MCF 10A (cell line): ENCODE data around the gene BACH2. TPM values are rescaled to one million over a fixed set of nuclear protein-coding genes. Genes with fewer than 3 reads are reported as not detected.

Experiments
- BruUV-seq: library from RNA; stranded (reverse); fragments of 400-500 nt; replicated peaks from 2 replicates; lab custom pipeline; 2021; lab: Mats Ljungman, UMichigan
- CTCF ChIA-PET: fragments of 300-600 bp; sonication (Branson Sonifier 250); formaldehyde crosslinking; extraction: SDS; loops from one replicate; lab custom pipeline; 2021; ENCODE audit warnings: antibody characterized with exemption, inconsistent platforms; lab: Yijun Ruan, JAX
- POLR2A ChIA-PET: fragments of 300-600, 350-650 bp; sonication (Branson Sonifier 250); formaldehyde crosslinking; extraction: SDS; loops from one replicate; lab custom pipeline; 2020; ENCODE audit warnings: antibody characterized with exemption, inconsistent platforms; lab: Yijun Ruan, JAX
- DNase-seq: peaks from one replicate; pipeline ENCODE4 v3.0.0-alpha.2; 2018; ENCODE audit not compliant: unreplicated experiment
- H3K27ac Mint-ChIP-seq: one replicate; pipeline ENCODE4 v1.8.0; 2022; ENCODE audit warnings: mild to moderate bottlenecking, low read depth, mixed read lengths; ENCODE audit not compliant: unreplicated experiment
- H3K27me3 Mint-ChIP-seq: one replicate; pipeline ENCODE4 v1.8.0; 2022; ENCODE audit warnings: mixed read lengths; ENCODE audit not compliant: insufficient read depth, unreplicated experiment
- H3K36me3 Mint-ChIP-seq: one replicate; pipeline ENCODE4 v1.8.0; 2022; ENCODE audit warnings: mild to moderate bottlenecking, moderate library complexity, mixed read lengths; ENCODE audit not compliant: insufficient read depth, unreplicated experiment
- H3K4me1 Mint-ChIP-seq: one replicate; pipeline ENCODE4 v1.8.0; 2022; ENCODE audit warnings: mixed read lengths; ENCODE audit not compliant: insufficient read depth, unreplicated experiment
- H3K4me3 Mint-ChIP-seq: one replicate; pipeline ENCODE4 v1.8.0; 2022; ENCODE audit warnings: mild to moderate bottlenecking, moderate library complexity, mixed read lengths; ENCODE audit not compliant: unreplicated experiment
- H3K9me3 Mint-ChIP-seq: one replicate; pipeline ENCODE4 v1.8.0; 2022; ENCODE audit warnings: mixed read lengths; ENCODE audit not compliant: unreplicated experiment
- intact Hi-C: fragments of 100-400 bp; cut with micrococcal nuclease; formaldehyde crosslinking; loops from 2 replicates; pipeline ENCODE4 v1.14.1; 2022
- total RNA-seq: library from RNA; stranded (reverse); gene quantifications from 2 replicates; pipeline ENCODE4 v1.2.3, GENCODE V29; 2022
- TF ChIP-seq, protein P1 (sequence below): fragments of 200-600 bp; IDR thresholded peaks from one replicate; pipeline ENCODE4 v1.8.0; 2022; ENCODE audit warnings: antibody characterized with exemption, mild to moderate bottlenecking; ENCODE audit not compliant: unreplicated experiment

BACH2 gene
- total RNA-seq, 1 experiment from 2014 or later = 9.9 TPM

DNA sequence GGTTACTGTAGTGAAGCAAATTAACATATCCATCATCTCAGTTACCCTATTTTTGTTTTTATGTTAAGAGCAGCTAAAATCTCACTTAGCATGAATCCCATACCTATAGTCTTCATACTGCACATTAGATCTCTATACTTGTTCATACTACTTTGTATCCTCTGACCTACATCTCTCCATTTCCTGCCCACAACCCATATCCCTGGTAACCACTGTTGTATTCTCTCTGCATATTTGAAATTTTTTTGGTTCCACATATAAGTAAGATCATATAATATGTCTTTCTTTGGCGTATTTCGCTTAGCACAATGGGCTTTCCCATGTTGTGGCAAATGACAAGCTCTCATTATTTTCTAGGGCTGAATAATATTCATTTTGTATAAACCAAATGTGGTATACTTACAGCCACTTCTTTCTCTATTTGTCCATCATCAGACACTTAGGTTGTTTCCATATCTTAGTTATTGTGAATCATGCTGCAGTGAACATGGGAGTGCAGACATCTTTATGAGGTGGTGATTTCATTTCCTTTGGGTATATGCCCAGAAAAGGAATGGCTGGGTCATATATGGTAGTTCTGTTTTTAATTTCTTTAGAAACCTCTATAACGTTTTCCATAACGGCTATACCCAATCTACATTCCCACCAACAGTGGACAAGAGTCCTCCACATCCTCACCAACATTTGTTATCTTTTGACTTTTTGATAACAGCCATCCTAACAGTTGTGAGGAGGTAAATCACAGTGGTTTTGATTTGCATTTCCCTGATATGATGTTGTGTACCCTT, 39.8 kb downstream of the BACH2 start:
- CTCF ChIA-PET = interaction anchor here (1.2 kb wide), 1 partner anchor 316 kb away, joined by 3 read pairs; no protein-coding TSS in a partner anchor
- Mint-ChIP-seq H3K27me3 (no peaks in the 10 kb centered on the region), H3K4me1 (peaks cover 10% of the 10 kb centered on the region), H3K4me3 (no peak overlapping the region), H3K9me3 (no peaks in the 10 kb centered on the region), H3K36me3 (no peaks in the 10 kb centered on the region), H3K27ac (peak overlapping the region; percentile 33)
- no TSS peak for BruUV-seq
- TF ChIP-seq, protein P1, sequence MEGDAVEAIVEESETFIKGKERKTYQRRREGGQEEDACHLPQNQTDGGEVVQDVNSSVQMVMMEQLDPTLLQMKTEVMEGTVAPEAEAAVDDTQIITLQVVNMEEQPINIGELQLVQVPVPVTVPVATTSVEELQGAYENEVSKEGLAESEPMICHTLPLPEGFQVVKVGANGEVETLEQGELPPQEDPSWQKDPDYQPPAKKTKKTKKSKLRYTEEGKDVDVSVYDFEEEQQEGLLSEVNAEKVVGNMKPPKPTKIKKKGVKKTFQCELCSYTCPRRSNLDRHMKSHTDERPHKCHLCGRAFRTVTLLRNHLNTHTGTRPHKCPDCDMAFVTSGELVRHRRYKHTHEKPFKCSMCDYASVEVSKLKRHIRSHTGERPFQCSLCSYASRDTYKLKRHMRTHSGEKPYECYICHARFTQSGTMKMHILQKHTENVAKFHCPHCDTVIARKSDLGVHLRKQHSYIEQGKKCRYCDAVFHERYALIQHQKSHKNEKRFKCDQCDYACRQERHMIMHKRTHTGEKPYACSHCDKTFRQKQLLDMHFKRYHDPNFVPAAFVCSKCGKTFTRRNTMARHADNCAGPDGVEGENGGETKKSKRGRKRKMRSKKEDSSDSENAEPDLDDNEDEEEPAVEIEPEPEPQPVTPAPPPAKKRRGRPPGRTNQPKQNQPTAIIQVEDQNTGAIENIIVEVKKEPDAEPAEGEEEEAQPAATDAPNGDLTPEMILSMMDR = no peak
- POLR2A ChIA-PET = no interaction called here
- intact Hi-C loops = no loop called here
- DNase-seq = peak; percentile 32

DNA sequence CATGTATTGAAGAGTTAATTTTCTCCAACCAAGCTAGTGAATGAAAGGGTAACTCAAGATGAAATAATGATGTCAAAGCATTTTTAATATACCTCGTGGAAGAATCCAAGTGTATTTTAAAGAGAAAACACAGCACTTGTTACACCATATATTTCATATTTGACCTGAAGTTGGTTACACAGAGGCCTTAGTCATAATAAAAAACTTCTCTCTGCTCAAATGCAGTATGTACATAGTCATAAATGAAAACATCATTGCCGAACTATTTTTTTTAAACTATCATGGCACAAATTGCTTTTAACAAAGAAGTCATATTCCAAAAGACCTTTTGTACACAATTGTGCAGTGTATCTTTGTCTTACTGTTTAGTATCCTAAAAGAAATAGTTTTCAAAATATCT, 43.0 kb downstream of the BACH2 start:
- no peak overlapping the region for H3K4me3 Mint-ChIP-seq
- no peaks in the 10 kb centered on the region for H3K36me3 Mint-ChIP-seq
- H3K27ac Mint-ChIP-seq = no peak overlapping the region
- no peaks in the 10 kb centered on the region for H3K27me3 Mint-ChIP-seq
- H3K9me3 Mint-ChIP-seq = no peaks in the 10 kb centered on the region
- TF ChIP-seq, protein P1 = no peak
- ChIA-PET POLR2A (interaction anchor here (0.9 kb wide), 1 partner anchor 15 kb away, joined by 3 read pairs; no protein-coding TSS in a partner anchor), CTCF (interaction anchor here (0.7 kb wide), 1 partner anchor 638 kb away, joined by 3 read pairs; no protein-coding TSS in a partner anchor)
- intact Hi-C loops = no loop called here
- DNase-seq = no peak
- H3K4me1 Mint-ChIP-seq = peaks cover 15% of the 10 kb centered on the region
- no TSS peak for BruUV-seq

DNA sequence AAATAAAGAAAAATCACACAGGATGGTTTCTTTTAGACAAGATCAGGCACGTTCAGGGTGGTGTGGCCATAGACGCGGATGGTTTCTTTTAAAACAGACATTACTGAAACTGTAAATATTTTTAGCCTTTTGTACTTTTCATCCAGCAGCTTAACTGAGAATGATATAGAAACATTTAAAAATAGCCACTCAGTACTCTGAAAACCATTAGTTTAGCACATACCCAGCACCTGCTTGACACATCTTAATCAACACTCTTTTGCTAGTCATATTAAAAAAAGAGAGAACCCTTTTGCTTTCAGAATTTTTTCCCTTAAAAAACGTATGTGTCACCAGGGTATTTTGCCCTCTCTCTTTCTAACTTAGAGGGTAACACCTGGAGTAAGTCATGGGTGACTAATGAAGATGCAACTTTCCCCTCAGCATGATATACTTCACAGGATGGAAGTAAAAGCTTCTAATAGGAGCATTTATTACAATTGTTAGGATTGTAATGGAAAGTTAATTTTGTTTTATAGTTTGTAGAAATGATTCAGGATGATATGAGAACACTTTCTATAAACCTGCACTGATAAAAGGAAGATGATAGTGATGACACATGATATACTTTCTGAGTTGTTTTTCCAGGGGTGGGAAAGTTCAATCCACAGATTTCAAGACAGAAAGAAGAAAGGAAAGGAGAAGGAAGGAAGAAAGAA, 45.2 kb downstream of the BACH2 start:
- peaks cover 7% of the 10 kb centered on the region for H3K4me1 Mint-ChIP-seq
- H3K27ac Mint-ChIP-seq = peak overlapping the region; percentile 4
- no peaks in the 10 kb centered on the region for H3K36me3 Mint-ChIP-seq
- no TSS peak for BruUV-seq
- H3K4me3 Mint-ChIP-seq = no peak overlapping the region
- TF ChIP-seq, protein P1 = no peak
- H3K27me3 Mint-ChIP-seq = no peaks in the 10 kb centered on the region
- no peak for DNase-seq
- H3K9me3 Mint-ChIP-seq = no peaks in the 10 kb centered on the region
- CTCF ChIA-PET = interaction anchor here (0.7 to 1.3 kb wide), 4 partner anchors 12 to 304 kb away, joined by 3 to 4 read pairs (median 4); no protein-coding TSS in a partner anchor
- intact Hi-C loops = no loop called here
- POLR2A ChIA-PET = interaction anchor here (0.6 to 1.3 kb wide), 4 partner anchors 13 to 33 kb away, joined by 3 to 4 read pairs (median 4); no protein-coding TSS in a partner anchor

DNA sequence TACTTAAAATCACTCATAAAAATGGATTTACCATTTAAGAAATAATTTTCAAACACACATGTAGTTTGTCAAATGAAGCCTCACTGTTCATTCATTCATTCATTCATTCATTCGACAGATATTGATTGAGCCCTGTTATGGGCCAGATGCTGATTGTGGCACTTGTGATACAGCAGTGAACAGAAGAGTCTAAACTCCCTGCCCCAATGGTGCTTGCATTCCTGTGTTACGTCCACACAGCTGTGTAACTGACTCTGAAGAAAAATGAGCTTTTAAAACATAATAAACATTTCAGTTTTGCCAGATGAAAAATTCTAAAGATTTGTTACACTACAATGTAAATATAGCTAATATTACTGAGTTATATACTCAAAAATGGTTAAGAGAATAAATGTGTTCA, 46.2 kb downstream of the BACH2 start:
- no peak overlapping the region for H3K27ac Mint-ChIP-seq
- no peaks in the 10 kb centered on the region for H3K36me3 Mint-ChIP-seq
- POLR2A ChIA-PET = interaction anchor here (1.1 to 1.2 kb wide), 2 partner anchors 14 to 32 kb away, joined by 3 to 4 read pairs; no protein-coding TSS in a partner anchor
- no peak for DNase-seq
- H3K9me3 Mint-ChIP-seq = no peaks in the 10 kb centered on the region
- no peaks in the 10 kb centered on the region for H3K27me3 Mint-ChIP-seq
- peaks cover 6% of the 10 kb centered on the region for H3K4me1 Mint-ChIP-seq
- BruUV-seq = no TSS peak
- H3K4me3 Mint-ChIP-seq = no peak overlapping the region
- CTCF ChIA-PET = interaction anchor here (0.7 kb wide), 1 partner anchor 303 kb away, joined by 3 read pairs; no protein-coding TSS in a partner anchor
- TF ChIP-seq, protein P1 = no peak
- intact Hi-C loops = no loop called here
